Stimulated activated CD8-positive, alpha-beta memory T cell treated with anti-CD3 and anti-CD28 coated beads, Interleukin-7, amount 100 ng/mL, for 4 hours (primary cell): Measurements from ENCODE around the gene CLDN10.
"Not testable (repeated sequence)": the region's sequence is repeated elsewhere in the genome, so short reads cannot be mapped to it uniquely, and the experiment has no call there.

Experiments
- DNase-seq, 2 donors: peaks; one replicate each; pipeline ENCODE4 v3.0.0-alpha.2; 2020; ENCODE audit warnings: low read depth in 2 of 2

The CLDN10 gene

GRCh38 chr13:95541308-95541707 is 11.2 kb upstream of the CLDN10 start:
- DNase-seq: no peak

DNA sequence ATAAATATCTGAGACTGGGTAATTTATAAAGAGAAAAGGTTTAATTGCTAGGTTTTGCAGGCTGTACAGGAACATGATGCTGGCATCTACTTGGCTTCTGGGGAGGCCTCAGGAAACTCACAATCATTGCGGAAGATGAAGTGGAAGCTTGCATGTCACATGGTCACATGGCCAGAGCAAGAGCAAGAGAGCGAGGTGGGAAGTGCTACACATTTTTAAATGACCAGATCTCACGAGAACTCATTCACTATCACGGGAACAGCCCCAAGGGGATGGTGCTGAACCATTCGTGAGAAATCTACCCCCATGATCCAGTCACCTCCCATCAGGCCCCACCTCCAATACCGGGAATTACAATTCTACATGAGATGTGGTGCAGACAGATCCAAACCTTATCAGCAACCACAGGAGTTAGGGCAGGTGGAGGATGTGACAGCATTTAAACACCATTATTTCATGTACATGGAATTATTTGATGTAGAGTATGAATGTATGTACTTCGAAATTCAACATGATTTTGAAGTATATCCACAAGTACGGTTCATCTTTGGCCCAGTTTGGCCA is 10.5 kb upstream of the CLDN10 start:
- DNase-seq: no peak

DNA sequence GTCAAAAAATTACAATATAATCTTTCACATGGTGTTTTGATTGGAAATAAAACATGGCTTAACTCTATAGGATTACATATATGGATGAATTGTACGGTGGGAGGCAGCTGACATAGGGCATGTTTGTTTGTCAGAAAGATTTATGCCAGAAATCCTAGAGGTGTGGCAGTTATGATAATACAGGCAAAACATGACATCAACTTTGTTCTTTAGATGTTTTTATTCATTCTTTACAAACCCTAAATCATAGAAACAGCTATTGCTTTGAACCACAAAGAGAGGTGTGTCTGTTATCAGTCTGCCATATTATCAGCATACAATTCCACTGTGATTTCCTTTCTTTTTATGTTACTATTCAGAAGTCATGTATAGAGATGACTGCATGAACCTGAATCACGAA is 8.2 kb upstream of the CLDN10 start:
- no peak for DNase-seq

GRCh38 chr13:95546919-95547318 is 5.6 kb upstream of the CLDN10 start:
- no peak for DNase-seq

GRCh38 chr13:95547531-95548167 is 4.9 kb upstream of the CLDN10 start:
- no peak for DNase-seq

- DNase-seq: no peak
These were observed 347 bp upstream of the CLDN10 start for GRCh38 chr13:95552208-95552538.

DNA sequence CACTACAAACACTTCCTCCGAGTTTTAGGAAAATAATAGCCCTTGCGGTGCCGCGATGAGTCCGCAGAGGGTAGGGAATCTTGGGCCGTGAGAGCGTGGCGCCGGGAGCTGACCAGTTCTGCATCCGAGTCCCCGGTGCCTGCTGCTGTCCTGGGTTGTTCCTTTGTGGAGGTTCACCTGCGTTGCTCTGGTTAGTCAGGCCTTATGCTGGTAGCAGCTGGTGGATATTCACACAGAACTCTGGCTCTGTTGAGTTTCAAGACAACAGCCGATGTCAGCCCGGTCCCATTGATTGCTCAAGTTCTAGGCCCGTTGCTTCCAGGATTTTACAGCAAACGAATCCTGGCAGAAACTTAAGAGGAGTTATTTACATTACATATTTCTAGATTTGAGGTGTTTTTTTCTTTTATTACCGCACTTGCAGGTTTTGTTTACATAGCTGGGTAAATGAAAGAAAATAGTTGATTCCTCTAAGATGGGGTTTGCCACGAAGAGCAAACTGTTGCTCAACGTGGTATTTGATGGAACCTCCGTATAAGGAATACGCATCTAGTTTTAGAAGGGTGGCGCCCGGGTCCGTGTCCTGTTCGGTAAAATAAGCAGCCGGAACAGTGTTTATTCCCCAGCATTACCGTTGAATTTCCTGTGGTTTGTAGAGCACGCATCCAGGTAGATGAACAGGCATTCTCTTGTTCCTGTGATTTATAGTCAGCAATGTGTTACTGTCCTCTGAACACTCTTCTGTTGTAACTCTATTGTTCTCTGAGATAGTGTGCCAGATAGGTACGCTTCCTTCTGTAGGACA is 1.3 kb downstream of the CLDN10 start:
- DNase-seq: no peak

DNA sequence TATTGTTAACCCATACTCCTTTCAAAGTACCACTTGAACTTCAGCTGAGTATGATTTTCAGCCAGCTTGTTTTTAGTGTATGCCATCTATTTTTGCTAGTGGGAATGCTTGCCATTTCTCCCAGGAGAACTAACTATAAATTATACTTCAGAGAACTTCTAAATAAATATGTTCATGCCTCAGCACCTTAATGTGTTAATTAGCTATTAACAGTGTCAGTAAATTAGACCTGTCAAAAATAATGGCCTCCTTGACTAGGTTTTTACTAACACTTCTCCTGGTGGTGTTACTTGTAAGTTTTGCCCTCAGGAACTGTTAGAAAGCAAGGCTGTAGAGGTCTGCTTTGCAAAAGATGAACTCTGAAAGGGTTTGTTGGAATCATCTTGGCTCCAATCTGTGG is 4.5 kb downstream of the CLDN10 start:
- DNase-seq: no peak

DNA sequence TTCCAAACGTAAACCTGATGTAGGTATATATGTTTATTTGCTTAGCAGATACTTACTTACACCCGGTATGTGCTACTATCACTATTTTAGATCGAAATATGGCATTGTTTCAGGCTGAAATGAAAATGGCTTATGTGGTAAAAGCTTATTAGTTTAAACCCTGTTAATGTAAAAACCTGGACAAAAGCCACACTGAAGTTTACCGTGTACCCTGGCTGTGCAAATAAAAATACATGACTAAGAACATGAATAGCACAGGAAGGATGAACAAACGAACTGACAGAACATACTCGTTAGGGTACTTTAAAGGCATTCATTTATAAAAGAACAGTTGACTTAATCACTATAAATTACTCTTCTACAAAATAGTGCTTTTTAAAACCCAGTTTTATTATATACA is 6.6 kb downstream of the CLDN10 start:
- DNase-seq: no peak

GRCh38 chr13:95560387-95560786 is 7.9 kb downstream of the CLDN10 start:
- no peak for DNase-seq

DNA sequence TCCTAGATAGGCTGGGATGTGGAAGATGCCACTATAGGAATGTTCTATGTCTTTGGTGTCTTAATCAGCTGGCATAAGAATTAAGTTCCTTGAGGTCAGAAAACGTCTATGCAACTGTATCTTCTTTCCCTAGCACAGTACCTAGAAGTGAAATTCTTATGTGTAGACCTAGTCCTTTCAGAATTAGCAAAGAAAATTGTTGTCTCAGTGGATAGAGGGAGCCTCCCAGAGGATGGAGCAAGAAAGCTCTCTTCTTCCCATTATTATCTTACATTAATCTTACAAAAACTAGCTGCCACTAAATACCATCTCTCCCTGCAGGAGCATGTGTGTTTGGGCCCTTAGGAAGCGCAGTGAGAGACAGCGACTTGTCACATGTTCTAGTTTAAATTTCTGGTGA is 11.6 kb downstream of the CLDN10 start:
- DNase-seq: no peak

GRCh38 chr13:95564733-95565291 is 12.3 kb downstream of the CLDN10 start:
- no peak for DNase-seq

DNA sequence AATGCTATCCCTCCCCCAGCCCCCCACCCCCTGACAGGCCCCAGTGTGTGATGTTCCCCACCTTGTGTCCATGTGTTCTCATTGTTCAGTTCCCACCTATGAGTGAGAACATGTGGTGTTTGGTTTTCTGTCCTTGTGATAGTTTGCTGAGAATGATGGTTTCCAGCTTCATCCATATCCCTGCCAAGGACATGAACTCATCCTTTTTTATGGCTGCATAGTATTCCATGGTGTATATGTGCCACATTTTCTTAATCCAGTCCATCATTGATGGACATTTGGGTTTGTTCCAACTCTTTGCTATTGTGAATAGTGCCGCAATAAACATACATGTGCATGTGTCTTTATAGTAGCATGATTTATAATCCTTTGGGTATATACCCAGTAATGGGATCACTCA is 13.2 kb downstream of the CLDN10 start:
- not testable (repeated sequence) for DNase-seq

GRCh38 chr13:95568131-95568530 is 15.6 kb downstream of the CLDN10 start:
- no peak for DNase-seq

- no peak for DNase-seq
These were observed 17.5 kb downstream of the CLDN10 start for GRCh38 chr13:95570016-95570415.

GRCh38 chr13:95571941-95572340 is 19.4 kb downstream of the CLDN10 start:
- DNase-seq: no peak

- no peak for DNase-seq
These were observed 20.7 kb downstream of the CLDN10 start for GRCh38 chr13:95573221-95573620.

GRCh38 chr13:95579303-95579702 is 26.8 kb downstream of the CLDN10 start:
- DNase-seq: no peak

GRCh38 chr13:95585867-95586266 is 33.3 kb downstream of the CLDN10 start:
- DNase-seq: no peak

GRCh38 chr13:95588134-95588533 is 35.6 kb downstream of the CLDN10 start:
- DNase-seq: no peak

GRCh38 chr13:95588721-95589120 is 36.2 kb downstream of the CLDN10 start:
- no peak for DNase-seq

GRCh38 chr13:95593462-95593861 is 40.9 kb downstream of the CLDN10 start:
- DNase-seq: no peak

- DNase-seq: no peak
These were observed 44.2 kb downstream of the CLDN10 start for GRCh38 chr13:95596701-95597100.
